GM19455 (cell line): ENCODE data around the gene EPN2.

Experiments used
- ATAC-seq: cut with Tn5 transposase; IDR thresholded peaks from one replicate; pipeline ENCODE4 v1.9.1; 2021; ENCODE audit not compliant: unreplicated experiment

The EPN2 gene

GRCh38 chr17:19328441-19329061, 91.4 kb downstream of the EPN2 start:
- ATAC-seq = no peak

DNA sequence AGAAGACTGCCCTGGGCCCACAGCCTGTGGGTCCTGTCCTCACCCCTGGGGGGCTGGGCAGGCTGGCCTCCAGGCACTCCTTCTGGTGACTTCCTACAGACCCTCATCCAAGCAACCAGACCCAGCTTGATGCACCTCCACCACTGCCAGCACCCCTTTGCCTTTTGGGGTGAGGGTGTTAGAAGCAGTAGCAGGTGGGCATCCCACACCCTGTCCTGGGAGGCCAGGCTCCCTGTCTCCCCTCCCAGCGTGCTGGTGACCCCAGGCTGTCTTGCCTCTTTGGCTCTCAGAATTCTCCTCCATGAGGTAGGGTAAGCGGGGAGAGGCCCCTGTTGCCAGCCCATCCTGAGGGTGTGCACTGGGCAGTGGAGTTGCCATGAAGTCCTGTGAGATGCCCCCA, 92.0 kb downstream of the EPN2 start:
- no peak for ATAC-seq

- ATAC-seq = no peak
Observed at GRCh38 chr17:19329839-19330238, 92.7 kb downstream of the EPN2 start.

GRCh38 chr17:19330271-19330670, 93.1 kb downstream of the EPN2 start:
- ATAC-seq = no peak

DNA sequence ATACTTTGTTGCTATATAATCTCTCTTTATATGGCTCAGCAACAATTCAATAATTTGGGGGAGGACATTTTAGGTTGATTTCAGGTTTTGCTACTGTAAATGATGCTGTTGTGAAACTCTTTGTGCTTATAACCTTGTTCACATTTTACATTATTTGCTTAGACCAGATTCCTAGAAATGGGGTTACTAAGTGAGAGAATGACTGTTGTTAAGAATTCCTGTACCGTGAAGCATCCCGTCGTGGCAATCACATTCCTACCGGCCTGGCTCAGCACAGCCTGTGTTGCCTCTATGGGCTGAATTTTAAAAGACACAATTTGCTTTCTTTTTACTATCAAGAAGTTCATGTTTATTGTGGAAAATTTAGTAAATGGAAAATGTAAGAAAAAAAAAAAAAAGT, 94.0 kb downstream of the EPN2 start:
- no peak for ATAC-seq

DNA sequence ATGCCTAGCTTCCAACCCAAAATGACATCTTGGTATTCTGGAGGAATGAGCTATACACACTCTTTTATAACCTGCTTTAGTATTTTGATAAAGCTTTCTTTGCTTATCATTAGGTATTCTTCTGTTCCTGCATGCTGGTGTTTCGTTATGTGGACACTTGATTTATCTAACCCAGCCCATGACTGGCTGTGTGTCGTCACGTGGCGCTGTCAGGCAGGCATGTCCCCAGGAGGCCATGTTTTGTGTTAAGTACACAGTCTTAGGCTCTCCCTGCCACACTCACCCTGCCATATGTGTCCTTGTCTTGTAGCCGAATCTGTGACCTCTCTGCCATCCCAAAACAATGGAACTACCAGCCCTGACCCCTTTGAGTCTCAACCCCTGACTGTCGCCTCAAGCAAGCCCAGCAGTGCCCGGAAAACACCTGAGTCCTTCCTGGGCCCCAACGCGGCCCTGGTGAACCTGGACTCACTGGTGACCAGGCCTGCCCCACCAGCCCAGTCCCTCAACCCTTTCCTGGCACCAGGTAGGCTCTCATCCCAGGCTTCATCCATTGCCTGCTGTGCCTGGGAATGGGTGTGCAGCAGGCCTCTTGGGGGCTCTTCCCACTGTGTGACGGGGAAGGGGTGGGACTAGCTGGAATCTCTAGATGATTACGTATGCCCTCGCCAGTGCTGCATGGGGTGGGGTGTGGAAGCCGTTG, 94.5 kb downstream of the EPN2 start:
- no peak for ATAC-seq

GRCh38 chr17:19332371-19333131, 95.4 kb downstream of the EPN2 start:
- no peak for ATAC-seq

DNA sequence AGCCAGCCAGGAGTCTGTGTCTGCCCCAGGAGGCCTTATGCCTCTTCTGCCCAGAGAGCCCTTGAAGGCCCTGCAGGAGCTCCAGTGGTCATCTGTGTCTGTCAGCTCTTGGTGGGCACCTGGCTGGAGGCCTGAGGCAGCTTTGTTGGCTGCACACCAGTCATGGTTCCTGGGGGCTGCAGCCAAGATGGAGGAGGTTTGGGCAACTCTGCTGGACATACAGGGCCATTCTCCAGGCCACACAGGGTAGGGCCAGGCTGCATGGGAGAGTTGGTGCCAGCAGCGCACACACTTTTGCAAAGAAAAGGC, 95.9 kb downstream of the EPN2 start:
- no peak for ATAC-seq

DNA sequence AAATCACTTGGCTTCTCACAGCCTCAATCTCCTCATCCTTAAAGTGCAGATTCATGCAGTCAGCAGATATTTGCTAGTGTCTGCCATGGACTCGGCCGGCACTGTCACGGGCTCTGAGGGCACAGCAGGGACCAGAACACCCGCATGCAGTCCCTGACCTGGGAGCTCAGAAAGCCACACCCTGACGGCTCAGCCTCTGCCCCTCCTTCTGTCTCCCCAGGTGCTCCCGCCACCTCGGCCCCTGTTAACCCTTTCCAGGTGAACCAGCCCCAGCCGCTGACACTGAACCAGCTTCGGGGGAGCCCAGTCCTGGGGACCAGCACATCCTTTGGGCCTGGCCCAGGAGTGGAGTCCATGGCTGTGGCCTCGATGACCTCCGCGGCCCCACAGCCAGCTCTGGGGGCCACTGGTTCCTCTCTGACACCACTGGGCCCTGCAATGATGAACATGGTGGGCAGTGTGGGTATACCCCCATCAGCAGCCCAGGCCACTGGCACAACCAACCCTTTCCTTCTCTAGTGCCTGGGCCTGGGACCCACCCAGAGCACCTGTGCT, 96.6 kb downstream of the EPN2 start:
- ATAC-seq = no peak

- no peak for ATAC-seq
Observed at GRCh38 chr17:19334331-19334730, 97.2 kb downstream of the EPN2 start.

DNA sequence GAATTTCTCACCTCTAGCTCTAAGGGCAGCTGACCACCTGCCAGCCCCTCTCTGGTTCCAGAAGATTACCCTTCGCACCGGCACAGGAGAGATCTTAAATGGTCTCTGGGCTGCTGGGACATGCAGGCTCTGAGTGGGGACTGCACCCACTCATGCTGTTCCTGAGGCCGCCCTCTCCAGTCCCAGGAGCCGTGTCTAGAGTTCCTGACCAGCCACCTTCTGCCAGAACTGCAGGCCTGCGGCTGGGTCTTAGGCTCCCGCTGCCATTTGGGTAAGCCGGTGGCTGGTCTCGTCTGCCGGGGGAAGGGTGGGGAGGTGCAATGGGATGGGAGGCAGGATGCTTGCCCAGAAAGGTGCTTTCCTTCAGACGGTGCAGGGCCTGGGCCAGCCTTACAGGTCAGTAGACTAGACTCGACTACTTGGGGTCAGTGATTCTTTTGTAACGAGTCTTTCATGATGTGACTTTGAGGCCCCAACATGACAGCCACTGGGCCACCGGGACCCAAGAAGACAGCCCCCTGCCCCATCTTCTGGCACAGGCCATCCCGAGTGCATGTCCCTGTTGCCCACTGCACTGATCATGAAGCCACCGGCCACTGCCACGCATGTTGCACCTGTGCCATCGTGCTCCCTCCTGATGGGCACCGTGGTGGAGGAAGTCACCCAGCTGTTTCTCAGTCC, 98.9 kb downstream of the EPN2 start:
- no peak for ATAC-seq

- ATAC-seq = no peak
Observed at GRCh38 chr17:19336938-19337711, 100.0 kb downstream of the EPN2 start.

DNA sequence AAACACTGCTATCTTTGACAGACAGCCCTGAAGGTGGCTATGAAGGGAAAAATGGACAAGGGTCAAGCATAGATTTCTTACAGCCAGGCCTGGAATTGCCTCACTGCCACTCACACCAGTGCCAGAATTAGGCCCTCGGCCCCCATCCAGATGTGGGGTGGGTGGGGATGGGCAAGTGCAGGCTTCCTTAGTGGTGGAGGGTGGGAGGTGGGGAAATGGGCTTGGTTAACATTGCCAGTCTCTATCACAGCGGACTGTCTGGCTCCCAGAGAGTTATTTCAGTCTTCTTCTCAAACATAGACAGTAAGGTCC, 100.5 kb downstream of the EPN2 start:
- ATAC-seq = no peak

DNA sequence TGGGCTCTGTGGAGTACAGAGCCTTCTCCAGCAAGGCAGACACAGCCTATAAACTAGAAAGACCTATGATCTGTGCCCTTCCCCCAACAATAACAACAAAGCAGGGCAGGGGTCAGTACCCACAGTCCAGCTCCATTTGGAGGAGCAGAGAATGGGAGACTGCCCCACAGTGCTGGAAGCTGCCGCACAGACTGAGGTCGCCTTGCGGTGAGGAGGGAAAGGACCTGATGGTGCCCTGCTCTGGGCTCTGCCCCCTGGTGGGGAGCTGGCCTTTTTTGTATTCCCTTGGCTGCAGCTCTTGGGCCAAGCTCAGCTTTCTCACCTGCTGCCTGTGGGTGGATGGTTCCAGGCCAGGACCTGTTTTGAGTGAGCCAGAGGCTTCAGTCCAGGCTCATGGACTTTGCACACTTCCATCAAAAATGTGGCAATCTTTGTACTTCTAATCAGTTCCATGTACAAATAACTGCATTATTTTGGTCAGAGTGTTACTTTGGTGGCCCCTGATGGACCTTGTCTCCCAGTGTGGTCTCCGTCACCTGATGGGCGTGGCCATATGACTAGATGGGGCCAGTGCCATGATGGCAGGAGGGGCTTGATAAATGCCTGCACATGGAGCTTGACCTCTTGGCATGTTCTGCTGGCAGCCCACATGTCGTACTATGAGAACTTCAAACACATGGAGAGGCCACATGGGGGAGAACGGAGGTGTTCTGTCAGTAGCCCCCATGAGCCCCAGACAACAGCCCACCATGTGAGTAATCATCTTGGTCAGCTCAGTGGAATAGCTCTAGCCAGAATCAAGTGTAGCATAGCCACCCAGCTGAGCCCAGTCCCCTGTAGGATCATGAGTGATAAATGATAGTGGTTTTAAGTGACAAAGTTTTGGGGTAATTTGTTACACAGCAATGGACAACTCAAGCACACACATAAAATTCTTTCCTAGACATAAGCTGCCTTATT, 101.1 kb downstream of the EPN2 start:
- no peak for ATAC-seq

DNA sequence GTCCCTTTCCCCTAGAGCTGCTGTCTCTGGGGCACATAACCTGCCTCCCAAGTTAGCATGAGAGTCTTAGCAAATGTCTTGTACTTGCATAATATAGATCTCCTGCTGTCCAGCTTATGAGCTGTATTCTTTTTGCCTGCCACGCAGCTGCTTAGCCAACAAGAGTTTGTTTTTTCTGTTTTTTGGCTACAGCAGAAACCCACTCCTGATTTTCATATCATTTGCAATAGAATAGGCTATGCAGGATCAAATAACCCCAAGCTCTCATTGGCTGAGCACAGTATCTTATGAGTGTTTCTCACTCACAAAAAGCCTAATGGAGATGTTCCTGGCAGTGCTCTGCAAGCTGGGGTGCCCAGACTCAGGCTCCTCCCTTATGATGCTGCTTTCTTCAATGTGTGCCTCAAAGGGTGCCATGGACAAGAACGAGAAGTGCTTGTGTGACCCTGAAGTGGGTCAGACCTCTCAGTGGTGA, 102.2 kb downstream of the EPN2 start:
- ATAC-seq = no peak

GRCh38 chr17:19341211-19341631, 104.1 kb downstream of the EPN2 start:
- ATAC-seq = no peak

GRCh38 chr17:19341641-19342610, 104.8 kb downstream of the EPN2 start:
- ATAC-seq = no peak

- ATAC-seq = no peak
Observed at GRCh38 chr17:19342611-19343255, 105.6 kb downstream of the EPN2 start.
